Transverse colon (tissue), 4 donors: ENCODE measurements around the gene TOP2A. TPM values are rescaled to one million over a fixed set of nuclear protein-coding genes. Genes with fewer than 3 reads are reported as not detected.

Experiments used
- DNase-seq: peaks from one replicate; pipeline ENCODE4 v3.0.0-alpha.2; 2019
- H3K27ac ChIP-seq, 4 donors: fragments of 200-600 bp; sonication (generic); 2 replicates each; pipeline ENCODE4 v1.5.1; 2016 to 2018; ENCODE audit warnings: inconsistent platforms in 4 of 4
- H3K27me3 ChIP-seq: fragments of 200-600 bp; sonication (generic); 2 replicates; pipeline ENCODE4 v1.5.1; 2017; ENCODE audit warnings: inconsistent platforms
- H3K36me3 ChIP-seq, 4 donors: fragments of 200-600 bp; sonication (generic); 2 replicates each; pipeline ENCODE4 v1.5.1; 2017 to 2019; ENCODE audit warnings: inconsistent platforms in 4 of 4
- H3K4me1 ChIP-seq, 4 donors: fragments of 200-600 bp; sonication (generic); 2 replicates each; pipeline ENCODE4 v1.5.1; 2017 to 2020; ENCODE audit warnings: inconsistent platforms in 4 of 4
- H3K4me3 ChIP-seq, 4 donors: fragments of 200-600 bp; sonication (generic); 1 replicate in 1 of 4; 2 replicates in 3 of 4; pipeline versions ENCODE4 v1.5.1 to v1.6.1; 2017 to 2019; ENCODE audit warnings: inconsistent platforms in 4 of 4
- H3K9me3 ChIP-seq, 2 donors: fragments of 200-600 bp; sonication (generic); 2 replicates each; pipeline ENCODE4 v1.5.1; 2017 to 2019; ENCODE audit warnings: inconsistent platforms in 2 of 2
- EP300 ChIP-seq: sonication (generic); formaldehyde crosslinking; IDR thresholded peaks from one replicate; pipeline ENCODE4 v1.6.1; 2017; ENCODE audit warnings: antibody characterized with exemption, low read depth
- POLR2A ChIP-seq: fragments of 450-650 bp; IDR thresholded peaks from one replicate; pipeline ENCODE4 v1.6.1; 2016; ENCODE audit warnings: antibody characterized with exemption, mild to moderate bottlenecking, moderate library complexity
- POLR2AphosphoS5 ChIP-seq, 3 donors: sonication (generic); formaldehyde crosslinking; IDR thresholded peaks; one replicate each; pipeline ENCODE4 v1.6.1; 2016; ENCODE audit warnings: antibody characterized with exemption in 3 of 3
- WGBS, 2 donors: methylation state at CpG; one replicate each; pipeline ENCODE4 v1.1.5; 2018; ENCODE audit warnings: low coverage in 1 of 2; 5-methylcytosine and 5-hydroxymethylcytosine counted together
- in situ Hi-C, 4 donors: fragments of 200-750 bp; cut with MboI; loops; one replicate each; pipeline versions ENCODE4 v1.15.0 to v1.15.1; 2017; ENCODE audit warnings: low sequenced_read_pairs in 3 of 4, low pct_ligation_motif_present in 1 of 4, low pct_unique_long_range_greater_than_20kb in 1 of 4
- intact Hi-C: fragments of 100-400 bp; cut with DNase I; formaldehyde crosslinking; loops from one replicate; pipeline ENCODE4 v1.15.1; 2023; ENCODE audit warnings: low total_unique reads
- total RNA-seq, 4 donors: library from RNA; depleted of rRNA; stranded (reverse); fragments of >200 nt; gene quantifications; one replicate each; pipeline ENCODE4 v1.1.0, GENCODE V29; 2016
- TF ChIP-seq, protein P1 (sequence below), 5 experiments: fragments of 200-600 bp in 3 of 5; fragments of 450-650 bp in 2 of 5; sonication (generic) in 3 of 5; IDR thresholded peaks; 1 replicate in 2 of 5; 2 replicates in 3 of 5; pipeline ENCODE4 v1.5.1; 2016 to 2017; ENCODE audit warnings: antibody characterized with exemption in 5 of 5, inconsistent platforms in 3 of 5, mild to moderate bottlenecking in 2 of 5, moderate library complexity in 1 of 5

TOP2A gene
- total RNA-seq, 4 donors from 2014 or later, result 0.37 to 25.5 (median 7.5) TPM

DNA sequence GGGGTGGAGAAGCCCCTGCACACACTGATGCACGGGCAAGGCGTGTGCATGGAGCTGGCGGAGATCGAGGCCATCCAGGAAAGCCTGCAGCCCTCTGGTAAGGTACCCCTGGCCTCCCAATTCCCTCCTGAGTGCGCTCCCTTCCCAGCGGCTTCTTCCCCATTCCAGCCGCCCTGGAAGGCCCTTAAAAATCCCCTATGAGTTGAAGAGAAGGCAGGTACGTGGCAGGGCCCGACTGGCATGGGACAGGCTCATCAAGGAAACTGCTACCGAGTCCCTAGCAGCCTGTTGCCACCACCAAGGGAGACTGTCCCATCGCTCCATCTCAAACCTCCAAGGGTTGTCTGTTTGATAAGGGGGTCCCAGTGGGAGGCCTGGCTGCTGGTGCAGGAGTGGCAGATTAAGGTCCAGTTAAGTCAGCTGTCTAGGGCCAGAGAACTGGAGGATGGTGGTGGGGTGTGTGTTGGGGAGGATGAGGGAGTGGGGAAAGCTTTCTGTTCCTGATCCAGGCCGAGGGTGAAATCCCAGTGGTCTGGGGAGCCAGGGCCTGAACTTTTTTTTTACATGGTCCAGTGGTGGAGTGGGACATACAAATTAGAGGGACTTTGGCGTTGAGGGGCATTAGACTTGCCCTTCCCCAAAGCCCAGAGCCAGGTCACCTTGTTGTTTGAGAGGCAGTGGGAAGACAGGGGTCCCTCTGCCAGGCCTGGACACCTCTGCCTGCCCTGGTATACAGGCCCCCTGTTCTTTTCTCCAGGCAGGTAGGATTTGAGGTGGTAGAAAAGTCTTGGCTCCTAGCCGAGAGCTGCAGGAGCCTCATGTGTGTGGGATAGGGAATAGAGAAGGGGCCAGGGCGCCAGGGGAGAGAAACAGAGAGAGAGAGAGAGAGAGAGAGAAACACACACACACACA, 26.5 kb upstream of the TOP2A start:
- TF ChIP-seq, protein P1, sequence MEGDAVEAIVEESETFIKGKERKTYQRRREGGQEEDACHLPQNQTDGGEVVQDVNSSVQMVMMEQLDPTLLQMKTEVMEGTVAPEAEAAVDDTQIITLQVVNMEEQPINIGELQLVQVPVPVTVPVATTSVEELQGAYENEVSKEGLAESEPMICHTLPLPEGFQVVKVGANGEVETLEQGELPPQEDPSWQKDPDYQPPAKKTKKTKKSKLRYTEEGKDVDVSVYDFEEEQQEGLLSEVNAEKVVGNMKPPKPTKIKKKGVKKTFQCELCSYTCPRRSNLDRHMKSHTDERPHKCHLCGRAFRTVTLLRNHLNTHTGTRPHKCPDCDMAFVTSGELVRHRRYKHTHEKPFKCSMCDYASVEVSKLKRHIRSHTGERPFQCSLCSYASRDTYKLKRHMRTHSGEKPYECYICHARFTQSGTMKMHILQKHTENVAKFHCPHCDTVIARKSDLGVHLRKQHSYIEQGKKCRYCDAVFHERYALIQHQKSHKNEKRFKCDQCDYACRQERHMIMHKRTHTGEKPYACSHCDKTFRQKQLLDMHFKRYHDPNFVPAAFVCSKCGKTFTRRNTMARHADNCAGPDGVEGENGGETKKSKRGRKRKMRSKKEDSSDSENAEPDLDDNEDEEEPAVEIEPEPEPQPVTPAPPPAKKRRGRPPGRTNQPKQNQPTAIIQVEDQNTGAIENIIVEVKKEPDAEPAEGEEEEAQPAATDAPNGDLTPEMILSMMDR (IDR thresholded peaks at IDR 0.05), result peak in 2 of 5 experiments; percentile 1 to 3
- TF ChIP-seq POLR2A, result no peak
- in situ Hi-C loops, result loop anchor here in 3 of 4 donors (5.0 to 25.0 kb wide), 2 partner anchors 88 to 93 kb away; no protein-coding TSS in a partner anchor
- intact Hi-C loops, result loop anchor here (1.0 to 5.0 kb wide), 3 partner anchors 22 to 88 kb away; no protein-coding TSS in a partner anchor
- WGBS, 2 donors, result 0 to 9% methylated on average over 1 to 15 of the region's 15 CpGs
- Histone ChIP-seq H3K36me3 (no peaks in the 10 kb centered on the region), H3K27me3 (no peaks in the 10 kb centered on the region), H3K4me3 (peak overlapping the region; percentile 56 to 74 (median 66)), H3K9me3 (no peaks in the 10 kb centered on the region), H3K4me1 (peaks cover 33 to 68% (median 51%) of the 10 kb centered on the region in 4 donors), H3K27ac (peak overlapping the region; percentile 94 to 98 (median 96))
- peak; percentile 27 for DNase-seq

DNA sequence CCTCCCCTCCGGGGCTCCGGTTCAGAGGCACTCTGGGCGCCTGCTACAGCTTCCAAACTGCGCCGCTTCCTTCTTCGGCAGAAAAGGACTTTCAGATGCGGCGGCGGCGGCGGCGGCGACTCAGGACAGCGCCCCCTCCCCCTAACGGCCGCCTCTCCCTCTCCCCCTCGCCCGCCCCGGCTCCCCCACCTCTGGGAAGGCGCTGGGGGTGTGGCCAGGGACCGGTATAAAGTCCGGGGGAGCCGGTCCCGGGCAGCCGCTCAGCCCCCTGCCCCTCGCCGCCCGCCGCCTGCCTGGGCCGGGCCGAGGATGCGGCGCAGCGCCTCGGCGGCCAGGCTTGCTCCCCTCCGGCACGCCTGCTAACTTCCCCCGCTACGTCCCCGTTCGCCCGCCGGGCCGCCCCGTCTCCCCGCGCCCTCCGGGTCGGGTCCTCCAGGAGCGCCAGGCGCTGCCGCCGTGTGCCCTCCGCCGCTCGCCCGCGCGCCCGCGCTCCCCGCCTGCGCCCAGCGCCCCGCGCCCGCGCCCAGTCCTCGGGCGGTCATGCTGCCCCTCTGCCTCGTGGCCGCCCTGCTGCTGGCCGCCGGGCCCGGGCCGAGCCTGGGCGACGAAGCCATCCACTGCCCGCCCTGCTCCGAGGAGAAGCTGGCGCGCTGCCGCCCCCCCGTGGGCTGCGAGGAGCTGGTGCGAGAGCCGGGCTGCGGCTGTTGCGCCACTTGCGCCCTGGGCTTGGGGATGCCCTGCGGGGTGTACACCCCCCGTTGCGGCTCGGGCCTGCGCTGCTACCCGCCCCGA, 25.7 kb upstream of the TOP2A start, which contains the start of gene IGFBP4:
IGFBP4 (plus strand) TSS at position 255 of the 792 bp plus-strand sequence; CDS start at position 541, 286 bp downstream.
- 1% methylated on average over 48 of the region's 98 CpGs; no CpG with 5 or more reads in 1 of the 2 donors for WGBS, 2 donors
- Histone ChIP-seq H3K9me3 (no peaks in the 10 kb centered on the region), H3K27ac (peak within 1 kb of the TSS; percentile 94 to 98 (median 96)), H3K4me3 (peak within 1 kb of the TSS; percentile 58 to 74 (median 66)), H3K4me1 (peaks cover 24 to 60% (median 42%) of the 10 kb centered on the region in 4 donors), H3K27me3 (no peaks in the 10 kb centered on the region), H3K36me3 (no peaks in the 10 kb centered on the region)
- DNase-seq, result peak; percentile 84
- intact Hi-C loops, result loop anchor here (1.0 to 5.0 kb wide), 3 partner anchors 21 to 89 kb away; no protein-coding TSS in a partner anchor
- in situ Hi-C loops, result loop anchor here in 3 of 4 donors (5.0 to 25.0 kb wide), 2 partner anchors 89 to 94 kb away; no protein-coding TSS in a partner anchor
- TF ChIP-seq, protein P1 (IDR thresholded peaks at IDR 0.05), result peak in 4 of 5 experiments; percentile 29 to 57 (median 38)
- TF ChIP-seq POLR2AphosphoS5 (IDR thresholded peaks at IDR 0.05), result peak; percentile 72 to 88 (median 72)
- TF ChIP-seq POLR2A, result peak; percentile 60
- no peak for TF ChIP-seq EP300

DNA sequence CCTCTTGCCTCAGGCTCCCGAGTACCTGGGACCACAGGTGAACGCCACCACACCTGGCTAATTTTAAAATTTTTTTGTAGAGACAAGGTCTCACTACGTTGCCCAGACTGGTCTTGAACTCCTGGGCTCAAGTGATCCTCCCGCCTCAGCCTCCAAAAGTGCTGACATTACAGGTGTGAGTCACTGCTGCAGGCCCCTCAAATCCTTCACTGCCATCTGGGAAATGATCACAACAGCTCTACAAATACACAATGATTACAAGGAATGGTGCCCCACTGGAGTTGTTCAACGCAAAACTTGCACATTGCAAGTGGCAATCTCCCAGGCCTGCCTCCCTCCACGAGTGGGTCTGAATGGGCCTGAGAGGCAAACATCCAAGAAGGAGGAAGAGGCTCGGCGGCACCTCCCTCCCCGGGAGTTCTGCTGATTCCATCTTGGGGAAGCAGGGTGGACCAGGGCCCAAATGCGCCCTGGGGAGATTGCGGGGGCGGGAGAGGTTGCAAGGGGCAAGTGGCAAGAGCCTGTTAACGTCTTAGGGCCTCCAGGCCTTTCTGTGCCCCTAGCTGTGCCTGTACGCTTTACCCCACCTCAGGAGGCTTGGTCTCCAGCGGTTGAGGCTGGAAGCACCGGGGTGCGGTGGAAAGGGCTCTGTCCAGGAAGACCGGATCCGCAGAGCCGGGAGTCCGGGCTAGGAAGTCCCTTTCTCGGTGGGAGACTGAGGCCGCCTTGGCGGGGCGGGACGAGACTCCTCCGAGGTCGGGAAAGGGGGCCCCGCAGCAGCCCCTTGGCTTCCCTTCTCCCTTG, 24.9 kb upstream of the TOP2A start:
- TF ChIP-seq, protein P1 (IDR thresholded peaks at IDR 0.05), result peak in 3 of 5 experiments; percentile 17 to 57 (median 50)
- TF ChIP-seq EP300, result no peak
- 37 to 58% methylated on average over 3 to 26 of the region's 29 CpGs for WGBS, 2 donors
- in situ Hi-C loops, result loop anchor here in 3 of 4 donors (5.0 to 25.0 kb wide), 2 partner anchors 90 to 95 kb away; no protein-coding TSS in a partner anchor
- H3K36me3 ChIP-seq, result no peaks in the 10 kb centered on the region
- DNase-seq, result peak; percentile 53
- H3K4me3 ChIP-seq, result peak overlapping the region; percentile 58 to 74 (median 66)
- peak overlapping the region; percentile 94 to 98 (median 96) for H3K27ac ChIP-seq
- peaks cover 18 to 52% (median 35%) of the 10 kb centered on the region in 4 donors for H3K4me1 ChIP-seq
- no peaks in the 10 kb centered on the region for H3K9me3 ChIP-seq
- H3K27me3 ChIP-seq, result no peaks in the 10 kb centered on the region
- intact Hi-C loops, result loop anchor here (1.0 to 5.0 kb wide), 3 partner anchors 20 to 90 kb away; no protein-coding TSS in a partner anchor
